ENCODE results near the gene XKR8. TPM values are rescaled to one million over a fixed set of nuclear protein-coding genes. Genes with fewer than 3 reads are reported as not detected.
A peak's percentile ranks its signal among the peaks of the same experiment; 100 is the strongest.

The XKR8 gene
- total RNA-seq, 1 experiment from 2014 or later: 17.2 TPM

DNA sequence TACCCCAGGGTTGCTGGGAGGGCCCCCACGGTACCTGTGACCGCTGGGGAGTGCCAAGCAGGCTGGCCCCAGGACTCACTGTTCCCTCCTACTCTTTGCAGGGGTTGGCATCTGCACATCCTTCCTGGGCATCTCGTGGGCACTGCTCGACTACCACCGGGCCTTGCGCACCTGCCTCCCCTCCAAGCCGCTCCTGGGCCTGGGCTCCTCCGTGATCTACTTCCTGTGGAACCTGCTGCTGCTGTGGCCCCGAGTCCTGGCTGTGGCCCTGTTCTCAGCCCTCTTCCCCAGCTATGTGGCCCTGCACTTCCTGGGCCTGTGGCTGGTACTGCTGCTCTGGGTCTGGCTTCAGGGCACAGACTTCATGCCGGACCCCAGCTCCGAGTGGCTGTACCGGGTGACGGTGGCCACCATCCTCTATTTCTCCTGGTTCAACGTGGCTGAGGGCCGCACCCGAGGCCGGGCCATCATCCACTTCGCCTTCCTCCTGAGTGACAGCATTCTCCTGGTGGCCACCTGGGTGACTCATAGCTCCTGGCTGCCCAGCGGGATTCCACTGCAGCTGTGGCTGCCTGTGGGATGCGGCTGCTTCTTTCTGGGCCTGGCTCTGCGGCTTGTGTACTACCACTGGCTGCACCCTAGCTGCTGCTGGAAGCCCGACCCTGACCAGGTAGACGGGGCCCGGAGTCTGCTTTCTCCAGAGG, 6.8 kb downstream of the XKR8 start:
- peak overlapping the region in 1 of 3 experiments; percentile 85; a peak in 2 of 7 replicates for H3K27ac Mint-ChIP-seq
- no CpG with 5 or more reads among the region's 24 CpGs for WGBS (ENCODE audit: extremely low coverage, insufficient read length, low lambda C conversion rate)
- no peaks in the 10 kb centered on the region; the same call in 1 of the 2 replicates for H3K27me3 Mint-ChIP-seq (ENCODE audit: low read depth)
- Histone ChIP-seq H3K9ac (ENCODE audit: extremely low read depth, insufficient read length, low read length) (no peak overlapping the region), H3K9me3 (ENCODE audit: control insufficient read depth, low read depth, low read length) (no peaks in the 10 kb centered on the region), H3T11ph (ENCODE audit: low read length) (no peak overlapping the region), H3K4ac (ENCODE audit: low read depth, low read length) (no peak overlapping the region), H4K8ac (replicated peaks; ENCODE audit: insufficient read length, low read depth, low read length) (no peak overlapping the region), H3K4me2 (ENCODE audit: insufficient read depth, insufficient read length, low read length) (no peak overlapping the region), H3K79me2 (ENCODE audit: insufficient read depth, low read length) (no peaks in the 10 kb centered on the region), H2AK5ac (ENCODE audit: insufficient read length, low read length) (no peak overlapping the region), H3K23me2 (ENCODE audit: insufficient read length, low read depth, low read length, poor library complexity, severe bottlenecking) (no peaks in the 10 kb centered on the region), H2BK12ac (ENCODE audit: insufficient read length, low read depth, low read length) (no peak overlapping the region), H2BK15ac (ENCODE audit: low read depth, low read length) (no peak overlapping the region), H4K5ac (ENCODE audit: insufficient read length, low read depth, low read length) (no peak overlapping the region), H3K79me1 (ENCODE audit: insufficient read depth, low read depth, low read length, poor library complexity, severe bottlenecking) (no peaks in the 10 kb centered on the region), H2BK20ac (ENCODE audit: low read depth, low read length, poor library complexity, severe bottlenecking) (no peak overlapping the region), H2BK120ac (ENCODE audit: low read depth, low read length, poor library complexity, severe bottlenecking) (no peak overlapping the region), H3K4me1 (ENCODE audit: insufficient read depth, low read length) (no peaks in the 10 kb centered on the region), H2AFZ (ENCODE audit: low read length) (no peak overlapping the region), H4K20me1 (ENCODE audit: control insufficient read depth, insufficient read depth, insufficient read length) (no peaks in the 10 kb centered on the region), H3K27me3 (ENCODE audit: insufficient read depth, low read length) (no peaks in the 10 kb centered on the region), H3K14ac (ENCODE audit: insufficient read depth, low read length) (no peak overlapping the region), H3K27ac (ENCODE audit: insufficient read length, low read depth, low read length) (no peak overlapping the region), H3K56ac (ENCODE audit: insufficient read length, low read depth, low read length) (no peak overlapping the region), H3K23ac (ENCODE audit: insufficient read length, low read depth, low read length) (no peak overlapping the region), H2BK5ac (ENCODE audit: insufficient read length, low read length) (no peak overlapping the region), H4K91ac (ENCODE audit: insufficient read length, low read depth, low read length) (no peak overlapping the region), H3K18ac (ENCODE audit: insufficient read length, low read depth, low read length) (no peak overlapping the region)
- no peaks in the 10 kb centered on the region for H3K9me3 Mint-ChIP-seq
- no peak for DNase-seq
- TF ChIP-seq, protein P1, sequence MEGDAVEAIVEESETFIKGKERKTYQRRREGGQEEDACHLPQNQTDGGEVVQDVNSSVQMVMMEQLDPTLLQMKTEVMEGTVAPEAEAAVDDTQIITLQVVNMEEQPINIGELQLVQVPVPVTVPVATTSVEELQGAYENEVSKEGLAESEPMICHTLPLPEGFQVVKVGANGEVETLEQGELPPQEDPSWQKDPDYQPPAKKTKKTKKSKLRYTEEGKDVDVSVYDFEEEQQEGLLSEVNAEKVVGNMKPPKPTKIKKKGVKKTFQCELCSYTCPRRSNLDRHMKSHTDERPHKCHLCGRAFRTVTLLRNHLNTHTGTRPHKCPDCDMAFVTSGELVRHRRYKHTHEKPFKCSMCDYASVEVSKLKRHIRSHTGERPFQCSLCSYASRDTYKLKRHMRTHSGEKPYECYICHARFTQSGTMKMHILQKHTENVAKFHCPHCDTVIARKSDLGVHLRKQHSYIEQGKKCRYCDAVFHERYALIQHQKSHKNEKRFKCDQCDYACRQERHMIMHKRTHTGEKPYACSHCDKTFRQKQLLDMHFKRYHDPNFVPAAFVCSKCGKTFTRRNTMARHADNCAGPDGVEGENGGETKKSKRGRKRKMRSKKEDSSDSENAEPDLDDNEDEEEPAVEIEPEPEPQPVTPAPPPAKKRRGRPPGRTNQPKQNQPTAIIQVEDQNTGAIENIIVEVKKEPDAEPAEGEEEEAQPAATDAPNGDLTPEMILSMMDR (conservative IDR thresholded peaks at IDR 0.05): no peak
- no peak overlapping the region for H3K4me3 Mint-ChIP-seq
- H3K4me1 Mint-ChIP-seq: peaks cover 6 to 8% of the 10 kb centered on the region in 2 experiments
- H3K36me3 Mint-ChIP-seq (ENCODE audit: insufficient read depth in 1 of 3, low read depth in 3 of 3): peaks cover 11 to 41% (median 31%) of the 10 kb centered on the region in 3 experiments; a peak in 6 of 7 replicates
